ENCODE data around the gene DSEL.

The DSEL gene

DNA sequence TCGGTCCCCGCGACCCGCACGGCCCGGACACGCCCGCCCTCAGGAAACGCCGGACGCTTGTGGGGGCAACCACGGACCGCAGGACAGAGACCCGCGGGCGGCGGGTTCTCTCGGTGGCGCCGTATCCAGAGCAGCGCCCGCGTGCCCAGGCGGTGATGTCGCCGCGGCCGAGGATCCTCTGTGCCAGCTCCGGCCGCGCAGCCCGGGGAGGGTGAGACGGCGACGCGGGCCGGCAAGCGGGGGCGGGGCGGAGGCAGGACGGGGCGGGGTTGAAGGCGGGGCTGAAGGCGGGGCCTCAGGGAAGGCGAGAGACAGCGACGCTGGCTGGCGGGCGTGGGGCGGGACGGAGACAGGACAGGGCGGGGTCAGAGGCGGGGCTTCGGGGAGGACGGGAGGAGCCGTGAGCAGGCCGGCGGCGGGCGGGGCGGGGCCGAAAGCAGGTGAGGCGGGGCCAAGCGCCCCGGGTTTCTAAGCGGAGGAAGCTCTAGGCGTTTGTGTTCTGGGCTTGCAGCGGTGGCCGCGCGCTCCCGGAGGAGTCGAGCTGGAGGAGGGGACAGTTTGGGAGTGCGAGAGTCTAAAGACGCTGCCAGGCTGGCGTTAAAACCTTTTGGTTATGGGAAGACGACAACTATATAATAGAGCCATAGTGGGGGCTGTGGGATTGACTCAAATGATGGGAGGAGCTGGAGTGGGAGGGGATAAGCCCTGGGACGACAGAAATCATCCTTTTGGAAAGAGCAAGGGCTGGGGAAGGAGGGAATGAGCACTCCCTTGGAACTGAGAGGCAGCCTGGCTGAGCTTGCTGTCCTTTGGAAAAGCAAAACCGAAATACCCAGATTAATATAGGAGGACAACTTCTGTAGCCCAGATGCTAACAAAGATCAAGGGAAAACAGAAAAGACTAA is at the start of gene DSEL:
Gene DSEL (minus strand): TSS at position 182 of the 905 bp plus-strand sequence. CDS start 2,112 bp downstream, outside the sequence.
- in situ Hi-C loops (cut with MboI; ENCODE audit: low pct_unique_long_range_greater_than_20kb, low sequenced_read_pairs, unreplicated experiment), result no loop called here

GRCh38 chr18:67553437-67553836 is 36.9 kb upstream of the DSEL start:
- in situ Hi-C loops (cut with MboI; ENCODE audit: low pct_unique_long_range_greater_than_20kb, low sequenced_read_pairs, unreplicated experiment), result no loop called here
- DNase-seq (ENCODE audit: low spot score), result no peak
- no peak for TF ChIP-seq CTCF (IDR thresholded peaks at IDR 0.05; ENCODE audit: extremely low read depth, insufficient read depth, missing control alignments)

More for the DNA sequence above, at the start of gene DSEL:
- DNase-seq (ENCODE audit: low spot score), result peak; percentile 99
- no peak for TF ChIP-seq CTCF (IDR thresholded peaks at IDR 0.05; ENCODE audit: extremely low read depth, insufficient read depth, missing control alignments)

DNA sequence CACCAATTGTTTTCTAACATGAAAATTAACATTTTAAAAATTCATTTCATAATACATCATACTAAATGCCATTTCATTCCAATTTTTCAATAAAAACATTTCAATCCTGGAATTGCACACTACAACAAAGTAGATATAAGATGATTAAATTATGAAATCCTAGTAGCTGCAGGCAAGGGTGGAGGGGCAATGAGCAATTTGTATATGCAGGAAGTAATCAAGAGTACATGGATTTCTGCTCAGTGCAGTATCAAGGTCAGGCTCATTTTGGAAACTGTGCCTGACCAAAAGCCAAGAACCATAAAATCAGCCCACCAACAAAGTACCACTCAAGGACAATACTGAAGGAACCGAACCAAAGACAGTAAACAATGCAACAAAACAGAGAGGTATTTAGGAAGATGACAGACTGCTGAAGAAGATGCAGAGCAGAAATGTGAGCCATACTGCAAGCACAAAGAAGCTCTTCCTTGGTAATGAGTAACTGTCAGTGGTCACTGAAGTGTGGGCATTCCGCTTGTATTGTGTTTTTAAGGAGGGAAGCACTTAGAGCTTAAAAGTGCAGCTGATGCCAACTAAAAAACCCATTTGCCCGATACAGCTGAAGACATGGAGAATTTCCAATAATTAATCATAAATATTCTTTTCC is 34.5 kb upstream of the DSEL start:
- DNase-seq (ENCODE audit: low spot score), result no peak
- in situ Hi-C loops (cut with MboI; ENCODE audit: low pct_unique_long_range_greater_than_20kb, low sequenced_read_pairs, unreplicated experiment), result no loop called here
- TF ChIP-seq CTCF (IDR thresholded peaks at IDR 0.05; ENCODE audit: extremely low read depth, insufficient read depth, missing control alignments), result no peak

- no peak for DNase-seq (ENCODE audit: low spot score)
- in situ Hi-C loops (cut with MboI; ENCODE audit: low pct_unique_long_range_greater_than_20kb, low sequenced_read_pairs, unreplicated experiment), result no loop called here
- TF ChIP-seq CTCF (IDR thresholded peaks at IDR 0.05; ENCODE audit: extremely low read depth, insufficient read depth, missing control alignments), result no peak
Observed at GRCh38 chr18:67549946-67550345, 33.4 kb upstream of the DSEL start.

- TF ChIP-seq CTCF (IDR thresholded peaks at IDR 0.05; ENCODE audit: extremely low read depth, insufficient read depth, missing control alignments), result no peak
- DNase-seq (ENCODE audit: low spot score), result no peak
- in situ Hi-C loops (cut with MboI; ENCODE audit: low pct_unique_long_range_greater_than_20kb, low sequenced_read_pairs, unreplicated experiment), result no loop called here
Observed at GRCh38 chr18:67545681-67546080, 29.2 kb upstream of the DSEL start.

- TF ChIP-seq CTCF (IDR thresholded peaks at IDR 0.05; ENCODE audit: extremely low read depth, insufficient read depth, missing control alignments), result no peak
- in situ Hi-C loops (cut with MboI; ENCODE audit: low pct_unique_long_range_greater_than_20kb, low sequenced_read_pairs, unreplicated experiment), result no loop called here
- no peak for DNase-seq (ENCODE audit: low spot score)
Observed at GRCh38 chr18:67540559-67540958, 24.0 kb upstream of the DSEL start.
